Neural progenitor cell (in vitro differentiated cells): ENCODE results near the gene FGF22.

Source experiments
- CTCF ChIP-seq: fragments of 200-600 bp; sonication (generic); IDR thresholded peaks from 2 replicates; pipeline ENCODE4 v1.5.1; 2017; ENCODE audit warnings: antibody characterized with exemption, mild to moderate bottlenecking
- EZH2 ChIP-seq: fragments of 200-600 bp; sonication (generic); IDR thresholded peaks from 2 replicates; pipeline ENCODE4 v1.6.1; 2017; ENCODE audit warnings: antibody characterized with exemption, mild to moderate bottlenecking, moderate library complexity
- EZH2phosphoT487 ChIP-seq: fragments of 200-600 bp; sonication (generic); IDR thresholded peaks from 2 replicates; pipeline ENCODE4 v1.6.1; 2017; ENCODE audit warnings: antibody characterized with exemption

DNA sequence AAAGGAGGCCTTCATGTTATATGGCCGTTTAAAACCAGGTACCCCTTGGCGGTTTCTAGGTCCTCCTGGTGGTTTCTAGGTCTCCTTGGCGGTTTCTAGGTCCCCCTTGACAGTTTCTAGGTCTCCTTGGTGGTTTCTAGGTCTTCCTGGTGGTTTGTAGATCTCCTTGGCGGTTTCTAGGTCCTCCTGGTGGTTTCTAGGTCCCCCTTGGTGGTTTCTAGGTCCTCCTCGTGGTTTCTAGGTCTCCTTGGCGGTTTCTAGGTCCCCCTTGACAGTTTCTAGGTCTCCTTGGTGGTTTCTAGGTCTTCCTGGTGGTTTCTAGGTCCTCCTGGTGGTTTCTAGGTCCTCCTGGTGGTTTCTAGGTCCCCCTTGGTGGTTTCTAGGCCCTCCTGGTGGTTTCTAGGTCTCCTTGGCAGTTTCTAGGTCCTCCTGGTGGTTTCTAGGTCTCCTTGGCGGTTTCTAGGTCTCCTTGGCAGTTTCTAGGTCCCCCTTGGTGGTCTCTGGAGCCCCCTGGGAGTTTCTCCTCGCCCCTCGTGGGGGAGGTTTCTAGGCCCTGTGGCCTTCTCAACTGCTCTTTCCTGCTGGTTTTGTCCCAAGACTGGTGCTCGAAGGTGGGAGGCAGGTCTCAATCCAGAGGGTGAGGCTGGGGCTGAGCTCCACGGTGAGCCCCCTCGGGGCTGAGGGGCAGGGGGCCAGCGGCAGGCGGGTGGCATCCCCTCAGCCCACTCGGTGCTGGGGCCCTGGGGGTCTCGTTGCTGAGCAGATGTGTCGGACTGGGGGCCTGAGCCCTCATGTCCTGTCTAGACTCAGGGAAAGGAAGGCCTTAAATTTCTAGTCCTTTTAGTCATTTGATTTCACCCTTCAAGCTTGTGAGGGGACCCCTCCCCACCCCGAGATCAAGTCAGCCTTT is 42.0 kb upstream of the FGF22 start:
- TF ChIP-seq EZH2 = no peak
- TF ChIP-seq CTCF = no peak
- no peak for TF ChIP-seq EZH2phosphoT487
